Vagina (tissue), 2 donors: ENCODE measurements around the gene UNC5B.

ENCODE experiments used
- POLR2A ChIP-seq, 2 donors: fragments of 450-650 bp; IDR thresholded peaks; one replicate each; pipeline ENCODE4 v1.6.1; 2017; ENCODE audit warnings: antibody characterized with exemption in 2 of 2, mild to moderate bottlenecking in 2 of 2, moderate library complexity in 2 of 2
- POLR2AphosphoS5 ChIP-seq, 2 donors: sonication (generic); formaldehyde crosslinking; IDR thresholded peaks; one replicate each; pipeline ENCODE4 v1.9.0; 2017; ENCODE audit warnings: antibody characterized with exemption in 2 of 2, mild to moderate bottlenecking in 2 of 2, low read depth in 1 of 2; ENCODE audit not compliant: insufficient read depth in 1 of 2
- TF ChIP-seq, protein P1 (sequence below), 3 experiments: fragments of 450-650 bp in 2 of 3; fragments of 200-600 bp in 1 of 3; sonication (generic) in 1 of 3; IDR thresholded peaks; one replicate each; pipeline ENCODE4 v1.5.1; 2017 to 2019; ENCODE audit warnings: antibody characterized with exemption in 3 of 3, mild to moderate bottlenecking in 2 of 3, moderate library complexity in 2 of 3

- TF ChIP-seq, protein P1, sequence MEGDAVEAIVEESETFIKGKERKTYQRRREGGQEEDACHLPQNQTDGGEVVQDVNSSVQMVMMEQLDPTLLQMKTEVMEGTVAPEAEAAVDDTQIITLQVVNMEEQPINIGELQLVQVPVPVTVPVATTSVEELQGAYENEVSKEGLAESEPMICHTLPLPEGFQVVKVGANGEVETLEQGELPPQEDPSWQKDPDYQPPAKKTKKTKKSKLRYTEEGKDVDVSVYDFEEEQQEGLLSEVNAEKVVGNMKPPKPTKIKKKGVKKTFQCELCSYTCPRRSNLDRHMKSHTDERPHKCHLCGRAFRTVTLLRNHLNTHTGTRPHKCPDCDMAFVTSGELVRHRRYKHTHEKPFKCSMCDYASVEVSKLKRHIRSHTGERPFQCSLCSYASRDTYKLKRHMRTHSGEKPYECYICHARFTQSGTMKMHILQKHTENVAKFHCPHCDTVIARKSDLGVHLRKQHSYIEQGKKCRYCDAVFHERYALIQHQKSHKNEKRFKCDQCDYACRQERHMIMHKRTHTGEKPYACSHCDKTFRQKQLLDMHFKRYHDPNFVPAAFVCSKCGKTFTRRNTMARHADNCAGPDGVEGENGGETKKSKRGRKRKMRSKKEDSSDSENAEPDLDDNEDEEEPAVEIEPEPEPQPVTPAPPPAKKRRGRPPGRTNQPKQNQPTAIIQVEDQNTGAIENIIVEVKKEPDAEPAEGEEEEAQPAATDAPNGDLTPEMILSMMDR (IDR thresholded peaks at IDR 0.05): no peak
- TF ChIP-seq POLR2A (IDR thresholded peaks at IDR 0.05) (no peak), POLR2AphosphoS5 (IDR thresholded peaks at IDR 0.05; ENCODE audit: insufficient read depth in 1 of 2, low read depth in 1 of 2) (no peak)
Observed at GRCh38 chr10:71280216-71280615, 67.8 kb downstream of the UNC5B start.
